ENCODE measurements around the gene UNC5B.

The UNC5B gene

GRCh38 chr10:71187600-71187999 is 24.8 kb upstream of the UNC5B start:
- H3K27me3 ChIP-seq (ENCODE audit: insufficient read depth, poor library complexity, severe bottlenecking), result no peaks in the 10 kb centered on the region
- no peak overlapping the region for H3K27ac ChIP-seq (replicated peaks)
- no peak for TF ChIP-seq GABPA (IDR thresholded peaks at IDR 0.05; ENCODE audit: low read depth)
- TF ChIP-seq SPI1 (IDR thresholded peaks at IDR 0.05; ENCODE audit: borderline replicate concordance, low read depth), result no peak
- TF ChIP-seq REST (IDR thresholded peaks at IDR 0.05; ENCODE audit: insufficient replicate concordance, low read depth), result no peak
- TF ChIP-seq POLR2AphosphoS5 (IDR thresholded peaks at IDR 0.05; ENCODE audit: low read depth), result no peak
- TF ChIP-seq CTCF (IDR thresholded peaks at IDR 0.05; ENCODE audit: insufficient read depth, low read length), result no peak
- no peak overlapping the region for H3K4me3 ChIP-seq (replicated peaks; ENCODE audit: insufficient read depth, low read length)
- DNase-seq (ENCODE audit: low read depth in 1 of 2, low spot score in 1 of 2), result no peak

DNA sequence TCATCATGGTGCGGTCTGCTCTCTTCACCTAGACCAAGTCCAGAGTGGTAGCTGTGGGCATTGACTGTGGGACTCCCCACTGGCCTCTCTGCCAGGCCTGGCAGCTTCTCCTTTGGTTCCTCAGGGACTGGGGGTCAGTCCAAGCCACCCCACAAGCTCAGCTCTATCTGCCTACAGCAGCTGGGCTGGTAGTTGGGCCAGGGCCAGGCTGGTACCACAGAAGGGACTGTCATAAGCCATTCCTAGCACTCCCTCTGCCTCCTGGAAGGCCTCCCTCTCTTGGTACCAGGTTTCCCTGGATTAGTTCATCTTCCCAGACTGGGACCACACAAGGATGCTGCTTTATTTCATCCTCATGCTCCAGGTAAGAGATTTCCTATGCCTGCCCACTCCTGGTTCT is 24.2 kb upstream of the UNC5B start:
- H3K27ac ChIP-seq (replicated peaks), result no peak overlapping the region
- no peak for DNase-seq (ENCODE audit: low read depth in 1 of 2, low spot score in 1 of 2)
- no peak overlapping the region for H3K4me3 ChIP-seq (replicated peaks; ENCODE audit: insufficient read depth, low read length)
- no peak for TF ChIP-seq SPI1 (IDR thresholded peaks at IDR 0.05; ENCODE audit: borderline replicate concordance, low read depth)
- TF ChIP-seq CTCF (IDR thresholded peaks at IDR 0.05; ENCODE audit: insufficient read depth, low read length), result no peak
- no peak for TF ChIP-seq POLR2AphosphoS5 (IDR thresholded peaks at IDR 0.05; ENCODE audit: low read depth)
- TF ChIP-seq GABPA (IDR thresholded peaks at IDR 0.05; ENCODE audit: low read depth), result no peak
- no peak for TF ChIP-seq REST (IDR thresholded peaks at IDR 0.05; ENCODE audit: insufficient replicate concordance, low read depth)
- H3K27me3 ChIP-seq (ENCODE audit: insufficient read depth, poor library complexity, severe bottlenecking), result no peaks in the 10 kb centered on the region

GRCh38 chr10:71191019-71191418 is 21.4 kb upstream of the UNC5B start:
- Histone ChIP-seq H3K27me3 (ENCODE audit: insufficient read depth, poor library complexity, severe bottlenecking) (no peaks in the 10 kb centered on the region), H3K27ac (replicated peaks) (no peak overlapping the region), H3K4me3 (replicated peaks; ENCODE audit: insufficient read depth, low read length) (no peak overlapping the region)
- no peak for DNase-seq (ENCODE audit: low read depth in 1 of 2, low spot score in 1 of 2)
- TF ChIP-seq GABPA (IDR thresholded peaks at IDR 0.05; ENCODE audit: low read depth) (no peak), CTCF (IDR thresholded peaks at IDR 0.05; ENCODE audit: insufficient read depth, low read length) (no peak), REST (IDR thresholded peaks at IDR 0.05; ENCODE audit: insufficient replicate concordance, low read depth) (no peak), SPI1 (IDR thresholded peaks at IDR 0.05; ENCODE audit: borderline replicate concordance, low read depth) (no peak), POLR2AphosphoS5 (IDR thresholded peaks at IDR 0.05; ENCODE audit: low read depth) (no peak)
